ENCODE data around the gene OLFML2A.

Gene OLFML2A

DNA sequence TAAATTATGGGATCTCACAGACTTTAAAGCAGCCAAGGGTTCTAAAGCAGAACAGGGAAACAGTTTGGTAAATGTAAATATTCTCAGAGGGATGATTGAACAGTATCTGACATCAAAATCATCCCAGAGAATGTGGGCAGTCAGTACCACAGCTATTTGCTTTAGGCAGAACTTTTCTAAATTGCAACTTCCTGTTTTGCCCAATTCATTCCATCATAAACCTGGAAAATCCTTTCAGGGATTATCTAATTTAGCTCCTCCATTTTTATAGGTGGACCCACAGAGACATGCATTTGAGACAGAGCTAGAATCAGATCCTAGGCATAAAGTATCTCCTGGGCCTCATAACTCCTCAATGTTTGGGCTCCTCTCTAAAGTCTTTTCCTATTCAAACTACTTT is 18.2 kb upstream of the OLFML2A start:
- ChIA-PET POLR2A (interaction anchor here (1.4 to 1.6 kb wide), 2 partner anchors 12 to 482 kb away, joined by 4 read pairs; partner anchors contain the start of gene HSPA5), CTCF (interaction anchor here (0.6 to 1.9 kb wide), 8 partner anchors 8 to 205 kb away, joined by 3 to 10 read pairs (median 6); partner anchors contain the start of genes NR6A1 and WDR38)
- Histone ChIP-seq H3K27ac (ENCODE audit: extremely low read depth, low read depth, low read length) (no peak overlapping the region), H3K36me3 (ENCODE audit: control insufficient read depth in 2 of 2, insufficient read depth in 1 of 2, low read length in 2 of 2) (no peaks in the 10 kb centered on the region), H3K4me1 (ENCODE audit: control insufficient read depth, insufficient read depth, low read length) (peaks cover 40% of the 10 kb centered on the region), H3K9me3 (ENCODE audit: control insufficient read depth, insufficient read depth, low read depth, low read length) (no peaks in the 10 kb centered on the region), H3K4me3 (ENCODE audit: low read depth, low read length) (no peak overlapping the region)
- TF ChIP-seq, protein P1, sequence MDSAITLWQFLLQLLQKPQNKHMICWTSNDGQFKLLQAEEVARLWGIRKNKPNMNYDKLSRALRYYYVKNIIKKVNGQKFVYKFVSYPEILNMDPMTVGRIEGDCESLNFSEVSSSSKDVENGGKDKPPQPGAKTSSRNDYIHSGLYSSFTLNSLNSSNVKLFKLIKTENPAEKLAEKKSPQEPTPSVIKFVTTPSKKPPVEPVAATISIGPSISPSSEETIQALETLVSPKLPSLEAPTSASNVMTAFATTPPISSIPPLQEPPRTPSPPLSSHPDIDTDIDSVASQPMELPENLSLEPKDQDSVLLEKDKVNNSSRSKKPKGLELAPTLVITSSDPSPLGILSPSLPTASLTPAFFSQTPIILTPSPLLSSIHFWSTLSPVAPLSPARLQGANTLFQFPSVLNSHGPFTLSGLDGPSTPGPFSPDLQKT (IDR thresholded peaks at IDR 0.05; ENCODE audit: borderline replicate concordance, low read depth, low read length): no peak
- 0 out of 2 replicates have a peak, but pooled peaks have one; percentile 7 for TF ChIP-seq GLIS1 (tag by site-specific recombination; IDR thresholded peaks at IDR 0.05)
- TF ChIP-seq ZNF16 (tag by site-specific recombination; IDR thresholded peaks at IDR 0.05; ENCODE audit: low read depth): no peak
- no peak for TF ChIP-seq HOXD13 (CRISPR knock-in tag; IDR thresholded peaks at IDR 0.05; ENCODE audit: borderline replicate concordance)
- peak; percentile 73 for TF ChIP-seq IKZF3 (tag by site-specific recombination; IDR thresholded peaks at IDR 0.05)
- TF ChIP-seq, protein P2, sequence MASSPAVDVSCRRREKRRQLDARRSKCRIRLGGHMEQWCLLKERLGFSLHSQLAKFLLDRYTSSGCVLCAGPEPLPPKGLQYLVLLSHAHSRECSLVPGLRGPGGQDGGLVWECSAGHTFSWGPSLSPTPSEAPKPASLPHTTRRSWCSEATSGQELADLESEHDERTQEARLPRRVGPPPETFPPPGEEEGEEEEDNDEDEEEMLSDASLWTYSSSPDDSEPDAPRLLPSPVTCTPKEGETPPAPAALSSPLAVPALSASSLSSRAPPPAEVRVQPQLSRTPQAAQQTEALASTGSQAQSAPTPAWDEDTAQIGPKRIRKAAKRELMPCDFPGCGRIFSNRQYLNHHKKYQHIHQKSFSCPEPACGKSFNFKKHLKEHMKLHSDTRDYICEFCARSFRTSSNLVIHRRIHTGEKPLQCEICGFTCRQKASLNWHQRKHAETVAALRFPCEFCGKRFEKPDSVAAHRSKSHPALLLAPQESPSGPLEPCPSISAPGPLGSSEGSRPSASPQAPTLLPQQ (tag by site-specific recombination; IDR thresholded peaks at IDR 0.05): peak; percentile 61
- TF ChIP-seq ZSCAN16 (tag by site-specific recombination; IDR thresholded peaks at IDR 0.05): no peak
- TF ChIP-seq KLF8 (tag by site-specific recombination; IDR thresholded peaks at IDR 0.05): no peak

DNA sequence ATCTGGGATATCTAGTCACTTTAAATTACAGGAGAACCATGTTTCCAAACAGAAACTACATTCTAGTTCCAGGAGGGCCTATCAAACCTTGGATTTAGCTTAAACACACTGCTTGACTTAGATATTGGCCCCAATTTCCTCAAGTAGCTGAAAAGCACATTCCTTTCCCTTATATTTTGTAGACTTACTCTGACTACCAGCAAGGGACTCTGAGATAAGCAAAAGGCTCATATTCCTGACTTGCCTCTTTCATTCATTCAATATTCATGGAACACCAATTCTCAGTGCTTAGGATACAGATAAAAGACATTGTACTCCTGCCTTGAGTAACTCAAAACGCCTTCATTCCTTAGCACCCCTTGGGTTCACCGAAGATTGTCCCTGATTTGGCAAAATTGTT is 17.6 kb upstream of the OLFML2A start:
- Histone ChIP-seq H3K9me3 (ENCODE audit: control insufficient read depth, insufficient read depth, low read depth, low read length) (no peaks in the 10 kb centered on the region), H3K27ac (ENCODE audit: extremely low read depth, low read depth, low read length) (no peak overlapping the region), H3K4me1 (ENCODE audit: control insufficient read depth, insufficient read depth, low read length) (peaks cover 40% of the 10 kb centered on the region), H3K4me3 (ENCODE audit: low read depth, low read length) (no peak overlapping the region), H3K36me3 (ENCODE audit: control insufficient read depth in 2 of 2, insufficient read depth in 1 of 2, low read length in 2 of 2) (no peaks in the 10 kb centered on the region)
- ChIA-PET CTCF (interaction anchor here (0.6 to 1.9 kb wide), 8 partner anchors 8 to 547 kb away, joined by 3 to 10 read pairs (median 6); partner anchors contain the start of genes NR6A1 and WDR38), POLR2A (interaction anchor here (1.6 kb wide), 1 partner anchor 11 kb away, joined by 4 read pairs; no protein-coding TSS in a partner anchor)
- TF ChIP-seq, protein P3, sequence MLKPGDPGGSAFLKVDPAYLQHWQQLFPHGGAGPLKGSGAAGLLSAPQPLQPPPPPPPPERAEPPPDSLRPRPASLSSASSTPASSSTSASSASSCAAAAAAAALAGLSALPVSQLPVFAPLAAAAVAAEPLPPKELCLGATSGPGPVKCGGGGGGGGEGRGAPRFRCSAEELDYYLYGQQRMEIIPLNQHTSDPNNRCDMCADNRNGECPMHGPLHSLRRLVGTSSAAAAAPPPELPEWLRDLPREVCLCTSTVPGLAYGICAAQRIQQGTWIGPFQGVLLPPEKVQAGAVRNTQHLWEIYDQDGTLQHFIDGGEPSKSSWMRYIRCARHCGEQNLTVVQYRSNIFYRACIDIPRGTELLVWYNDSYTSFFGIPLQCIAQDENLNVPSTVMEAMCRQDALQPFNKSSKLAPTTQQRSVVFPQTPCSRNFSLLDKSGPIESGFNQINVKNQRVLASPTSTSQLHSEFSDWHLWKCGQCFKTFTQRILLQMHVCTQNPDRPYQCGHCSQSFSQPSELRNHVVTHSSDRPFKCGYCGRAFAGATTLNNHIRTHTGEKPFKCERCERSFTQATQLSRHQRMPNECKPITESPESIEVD (tag by site-specific recombination; IDR thresholded peaks at IDR 0.05): peak; percentile 42
- TF ChIP-seq ZNF549 (tag by site-specific recombination; IDR thresholded peaks at IDR 0.05): no peak

DNA sequence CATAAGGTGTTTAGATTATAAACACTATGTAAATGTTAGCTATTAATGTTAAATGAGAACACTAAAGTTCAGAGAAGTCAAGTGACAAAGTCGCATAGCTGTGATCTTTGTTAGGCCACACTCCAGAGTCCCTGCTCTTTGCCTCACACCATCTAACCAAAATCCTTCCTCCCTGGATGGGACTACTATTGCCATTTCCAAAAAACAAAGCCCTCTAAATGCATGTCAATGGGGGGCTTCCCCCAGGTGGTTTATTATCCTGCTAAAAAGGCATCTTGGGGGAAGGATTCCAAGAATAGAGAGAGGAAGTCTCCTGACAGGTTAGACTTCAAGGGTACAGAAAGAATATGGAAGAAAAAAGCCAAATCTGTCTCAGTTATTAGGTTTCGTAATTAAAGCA is 16.2 kb upstream of the OLFML2A start:
- Histone ChIP-seq H3K36me3 (ENCODE audit: control insufficient read depth in 2 of 2, insufficient read depth in 1 of 2, low read length in 2 of 2) (no peaks in the 10 kb centered on the region), H3K27ac (ENCODE audit: extremely low read depth, low read depth, low read length) (no peak overlapping the region), H3K9me3 (ENCODE audit: control insufficient read depth, insufficient read depth, low read depth, low read length) (no peaks in the 10 kb centered on the region), H3K4me3 (ENCODE audit: low read depth, low read length) (no peak overlapping the region), H3K4me1 (ENCODE audit: control insufficient read depth, insufficient read depth, low read length) (peaks cover 31% of the 10 kb centered on the region)
- ChIA-PET POLR2A (no interaction called here), CTCF (interaction anchor here (0.6 to 3.7 kb wide), 5 partner anchors 11 to 92 kb away, joined by 3 to 17 read pairs (median 3); partner anchors contain the start of genes NR6A1 and WDR38)
- TF ChIP-seq, protein P4, sequence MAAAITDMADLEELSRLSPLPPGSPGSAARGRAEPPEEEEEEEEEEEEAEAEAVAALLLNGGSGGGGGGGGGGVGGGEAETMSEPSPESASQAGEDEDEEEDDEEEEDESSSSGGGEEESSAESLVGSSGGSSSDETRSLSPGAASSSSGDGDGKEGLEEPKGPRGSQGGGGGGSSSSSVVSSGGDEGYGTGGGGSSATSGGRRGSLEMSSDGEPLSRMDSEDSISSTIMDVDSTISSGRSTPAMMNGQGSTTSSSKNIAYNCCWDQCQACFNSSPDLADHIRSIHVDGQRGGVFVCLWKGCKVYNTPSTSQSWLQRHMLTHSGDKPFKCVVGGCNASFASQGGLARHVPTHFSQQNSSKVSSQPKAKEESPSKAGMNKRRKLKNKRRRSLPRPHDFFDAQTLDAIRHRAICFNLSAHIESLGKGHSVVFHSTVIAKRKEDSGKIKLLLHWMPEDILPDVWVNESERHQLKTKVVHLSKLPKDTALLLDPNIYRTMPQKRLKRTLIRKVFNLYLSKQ (tag by site-specific recombination; IDR thresholded peaks at IDR 0.05; ENCODE audit: borderline replicate concordance): no peak
- TF ChIP-seq, protein P5, sequence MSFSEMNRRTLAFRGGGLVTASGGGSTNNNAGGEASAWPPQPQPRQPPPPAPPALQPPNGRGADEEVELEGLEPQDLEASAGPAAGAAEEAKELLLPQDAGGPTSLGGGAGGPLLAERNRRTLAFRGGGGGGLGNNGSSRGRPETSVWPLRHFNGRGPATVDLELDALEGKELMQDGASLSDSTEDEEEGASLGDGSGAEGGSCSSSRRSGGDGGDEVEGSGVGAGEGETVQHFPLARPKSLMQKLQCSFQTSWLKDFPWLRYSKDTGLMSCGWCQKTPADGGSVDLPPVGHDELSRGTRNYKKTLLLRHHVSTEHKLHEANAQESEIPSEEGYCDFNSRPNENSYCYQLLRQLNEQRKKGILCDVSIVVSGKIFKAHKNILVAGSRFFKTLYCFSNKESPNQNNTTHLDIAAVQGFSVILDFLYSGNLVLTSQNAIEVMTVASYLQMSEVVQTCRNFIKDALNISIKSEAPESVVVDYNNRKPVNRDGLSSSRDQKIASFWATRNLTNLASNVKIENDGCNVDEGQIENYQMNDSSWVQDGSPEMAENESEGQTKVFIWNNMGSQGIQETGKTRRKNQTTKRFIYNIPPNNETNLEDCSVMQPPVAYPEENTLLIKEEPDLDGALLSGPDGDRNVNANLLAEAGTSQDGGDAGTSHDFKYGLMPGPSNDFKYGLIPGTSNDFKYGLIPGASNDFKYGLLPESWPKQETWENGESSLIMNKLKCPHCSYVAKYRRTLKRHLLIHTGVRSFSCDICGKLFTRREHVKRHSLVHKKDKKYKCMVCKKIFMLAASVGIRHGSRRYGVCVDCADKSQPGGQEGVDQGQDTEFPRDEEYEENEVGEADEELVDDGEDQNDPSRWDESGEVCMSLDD (tag by site-specific recombination; IDR thresholded peaks at IDR 0.05): no peak
- TF ChIP-seq ZNF624 (tag by site-specific recombination; IDR thresholded peaks at IDR 0.05) (no peak), ZNF335 (tag by site-specific recombination; conservative IDR thresholded peaks at IDR 0.05) (no peak), ZNF560 (tag by site-specific recombination; IDR thresholded peaks at IDR 0.05; ENCODE audit: borderline replicate concordance) (no peak), ZBTB1 (tag by site-specific recombination; IDR thresholded peaks at IDR 0.05) (no peak), ZSCAN16 (tag by site-specific recombination; IDR thresholded peaks at IDR 0.05) (no peak), ZNF221 (tag by site-specific recombination; IDR thresholded peaks at IDR 0.05; ENCODE audit: borderline replicate concordance) (no peak), ZNF549 (tag by site-specific recombination; IDR thresholded peaks at IDR 0.05) (no peak), ZNF140 (tag by site-specific recombination; IDR thresholded peaks at IDR 0.05) (no peak), ZNF311 (tag by site-specific recombination; IDR thresholded peaks at IDR 0.05; ENCODE audit: borderline replicate concordance) (no peak), ZNF48 (tag by site-specific recombination; IDR thresholded peaks at IDR 0.05) (no peak)
- TF ChIP-seq, protein P6, sequence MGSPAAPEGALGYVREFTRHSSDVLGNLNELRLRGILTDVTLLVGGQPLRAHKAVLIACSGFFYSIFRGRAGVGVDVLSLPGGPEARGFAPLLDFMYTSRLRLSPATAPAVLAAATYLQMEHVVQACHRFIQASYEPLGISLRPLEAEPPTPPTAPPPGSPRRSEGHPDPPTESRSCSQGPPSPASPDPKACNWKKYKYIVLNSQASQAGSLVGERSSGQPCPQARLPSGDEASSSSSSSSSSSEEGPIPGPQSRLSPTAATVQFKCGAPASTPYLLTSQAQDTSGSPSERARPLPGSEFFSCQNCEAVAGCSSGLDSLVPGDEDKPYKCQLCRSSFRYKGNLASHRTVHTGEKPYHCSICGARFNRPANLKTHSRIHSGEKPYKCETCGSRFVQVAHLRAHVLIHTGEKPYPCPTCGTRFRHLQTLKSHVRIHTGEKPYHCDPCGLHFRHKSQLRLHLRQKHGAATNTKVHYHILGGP (tag by site-specific recombination; IDR thresholded peaks at IDR 0.05): no peak

Data from HEK293 (cell line).